ENCODE results near the gene FYB1. TPM values are rescaled to one million over a fixed set of nuclear protein-coding genes. Genes with fewer than 3 reads are reported as not detected.

FYB1 gene
- total and polyA plus RNA-seq, 5 donors = 0.66 to 9.5 (median 6.5) TPM

DNA sequence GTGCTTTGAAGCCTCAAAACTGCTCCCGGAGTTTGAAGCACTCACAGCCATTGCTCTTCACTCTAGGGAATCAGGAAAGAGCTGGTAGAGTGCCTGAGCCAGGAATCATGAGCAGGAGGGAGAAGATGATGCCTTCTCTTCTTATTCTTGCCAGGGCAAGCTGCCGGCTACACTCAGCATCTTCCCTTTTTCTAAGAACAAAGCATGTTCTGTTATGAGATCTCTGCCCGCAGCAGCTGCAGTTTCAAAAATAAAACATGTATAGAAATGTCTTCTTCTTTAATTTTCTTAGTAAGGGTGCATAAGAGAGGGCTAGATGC is 87.3 kb downstream of the FYB1 start:
- 61% methylated on average over 3 of the region's 3 CpGs for WGBS

DNA sequence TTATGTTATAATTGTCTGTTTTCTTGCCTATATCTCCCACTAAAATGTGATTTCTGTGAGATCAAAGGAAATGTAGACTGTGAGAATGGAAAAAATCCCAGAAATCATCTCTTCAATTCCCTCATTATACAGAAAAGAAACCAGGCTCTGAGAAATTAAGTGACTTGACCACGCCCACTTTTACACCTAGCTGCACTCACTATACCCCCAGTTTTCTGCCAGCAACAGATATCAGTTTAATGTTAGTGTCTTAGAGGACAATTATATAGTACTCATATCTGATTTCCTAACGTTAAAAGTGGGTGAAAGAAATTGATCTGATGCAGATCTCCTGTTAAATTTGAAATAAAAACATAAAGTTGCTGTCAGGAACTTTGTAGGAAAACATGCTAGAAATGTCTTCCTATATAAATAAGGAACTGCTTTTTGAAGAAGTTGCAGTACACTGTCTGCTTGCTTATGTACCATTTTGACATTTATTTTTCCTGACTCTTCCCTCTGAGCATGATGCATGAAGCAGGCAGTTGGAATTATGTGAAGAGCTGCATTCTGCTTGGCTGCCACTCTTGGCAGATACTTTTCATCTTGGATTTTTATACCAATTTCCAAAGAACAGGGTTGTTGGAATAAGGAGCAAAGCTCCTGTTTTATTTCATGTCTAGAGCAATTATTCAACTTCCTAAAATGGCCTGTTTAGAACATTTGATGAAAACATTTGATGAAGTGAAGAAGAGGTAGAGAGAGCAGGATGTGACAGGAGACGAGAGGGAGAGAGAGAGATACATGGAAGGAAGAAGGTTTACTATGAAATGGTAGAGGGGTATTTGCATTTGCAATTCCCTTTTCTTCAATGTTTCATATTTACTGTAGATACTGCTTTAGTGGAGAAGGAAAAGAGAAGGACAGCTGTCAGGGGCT is 87.9 kb downstream of the FYB1 start:
- intact Hi-C loops (cut with DNase I) = no loop called here
- Histone ChIP-seq H3K4me1 (ENCODE audit: control insufficient read depth, insufficient read depth, low read length) (no peaks in the 10 kb centered on the region), H3K4me3 (ENCODE audit: low read length) (no peak overlapping the region), H3K27me3 (ENCODE audit: control insufficient read depth, insufficient read depth) (no peaks in the 10 kb centered on the region), H3K9me3 (ENCODE audit: control insufficient read depth, low read length) (no peaks in the 10 kb centered on the region), H3K27ac (ENCODE audit: low read length) (no peak overlapping the region)
- 55% methylated on average over 3 of the region's 3 CpGs for WGBS
- DNase-seq (no peak), ATAC-seq (no peak)

More for the DNA sequence above, 87.3 kb downstream of the FYB1 start:
- Histone ChIP-seq H3K27ac (ENCODE audit: low read length) (no peak overlapping the region), H3K4me3 (ENCODE audit: low read length) (no peak overlapping the region), H3K27me3 (ENCODE audit: control insufficient read depth, insufficient read depth) (no peaks in the 10 kb centered on the region), H3K9me3 (ENCODE audit: control insufficient read depth, low read length) (no peaks in the 10 kb centered on the region), H3K4me1 (ENCODE audit: control insufficient read depth, insufficient read depth, low read length) (no peaks in the 10 kb centered on the region)
- no peak for ATAC-seq
- DNase-seq = no peak
- intact Hi-C loops (cut with DNase I) = no loop called here

- ATAC-seq = no peak
- DNase-seq = no peak
- Histone ChIP-seq H3K27ac (ENCODE audit: low read length) (no peak overlapping the region), H3K4me3 (ENCODE audit: low read length) (no peak overlapping the region), H3K27me3 (ENCODE audit: control insufficient read depth, insufficient read depth) (no peaks in the 10 kb centered on the region), H3K9me3 (ENCODE audit: control insufficient read depth, low read length) (no peaks in the 10 kb centered on the region), H3K4me1 (ENCODE audit: control insufficient read depth, insufficient read depth, low read length) (no peaks in the 10 kb centered on the region)
- intact Hi-C loops (cut with DNase I) = no loop called here
- WGBS = 64% methylated on average over 1 of the region's 1 CpG
Observed at GRCh38 chr5:39130716-39131115, 88.6 kb downstream of the FYB1 start.

- DNase-seq (no peak), ATAC-seq (no peak)
- WGBS = 63% methylated on average over 2 of the region's 2 CpGs
- Histone ChIP-seq H3K4me1 (ENCODE audit: control insufficient read depth, insufficient read depth, low read length) (no peaks in the 10 kb centered on the region), H3K27ac (ENCODE audit: low read length) (no peak overlapping the region), H3K27me3 (ENCODE audit: control insufficient read depth, insufficient read depth) (no peaks in the 10 kb centered on the region), H3K4me3 (ENCODE audit: low read length) (no peak overlapping the region), H3K9me3 (ENCODE audit: control insufficient read depth, low read length) (no peaks in the 10 kb centered on the region)
- intact Hi-C loops (cut with DNase I) = no loop called here
Observed at GRCh38 chr5:39121922-39122321, 97.4 kb downstream of the FYB1 start.

- H3K4me1 ChIP-seq (ENCODE audit: control insufficient read depth, insufficient read depth, low read length) = no peaks in the 10 kb centered on the region
- H3K27ac ChIP-seq (ENCODE audit: low read length) = no peak overlapping the region
- DNase-seq (no peak), ATAC-seq (no peak)
- intact Hi-C loops (cut with DNase I) = no loop called here
- no peaks in the 10 kb centered on the region for H3K27me3 ChIP-seq (ENCODE audit: control insufficient read depth, insufficient read depth)
- 70% methylated on average over 1 of the region's 1 CpG for WGBS
- H3K9me3 ChIP-seq (ENCODE audit: control insufficient read depth, low read length) = no peaks in the 10 kb centered on the region
- H3K4me3 ChIP-seq (ENCODE audit: low read length) = no peak overlapping the region
Observed at GRCh38 chr5:39121315-39121714, 98.0 kb downstream of the FYB1 start.

DNA sequence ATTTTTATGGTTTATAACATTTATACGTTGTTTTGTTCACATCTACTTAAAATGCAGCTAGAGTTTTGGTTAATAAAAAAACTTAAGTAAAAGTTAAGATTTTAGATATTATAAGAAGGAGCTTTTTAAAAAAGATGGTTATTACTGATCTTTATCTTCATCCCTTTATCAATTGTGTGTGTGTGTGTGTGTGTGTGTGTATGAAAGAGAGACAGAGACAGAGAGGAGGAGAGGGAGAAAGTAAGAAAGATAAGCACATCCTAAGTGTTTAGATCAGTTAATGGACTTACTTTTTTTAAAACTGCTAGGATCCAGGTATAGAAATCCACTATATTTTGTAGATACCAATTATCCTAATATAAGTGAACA is 99.3 kb downstream of the FYB1 start:
- intact Hi-C loops (cut with DNase I) = no loop called here
- ATAC-seq = no peak
- H3K27me3 ChIP-seq (ENCODE audit: control insufficient read depth, insufficient read depth) = no peaks in the 10 kb centered on the region
- no peaks in the 10 kb centered on the region for H3K4me1 ChIP-seq (ENCODE audit: control insufficient read depth, insufficient read depth, low read length)
- H3K27ac ChIP-seq (ENCODE audit: low read length) = no peak overlapping the region
- WGBS = 81% methylated on average over 1 of the region's 1 CpG
- no peak for DNase-seq
- H3K4me3 ChIP-seq (ENCODE audit: low read length) = no peak overlapping the region
- H3K9me3 ChIP-seq (ENCODE audit: control insufficient read depth, low read length) = no peaks in the 10 kb centered on the region

DNA sequence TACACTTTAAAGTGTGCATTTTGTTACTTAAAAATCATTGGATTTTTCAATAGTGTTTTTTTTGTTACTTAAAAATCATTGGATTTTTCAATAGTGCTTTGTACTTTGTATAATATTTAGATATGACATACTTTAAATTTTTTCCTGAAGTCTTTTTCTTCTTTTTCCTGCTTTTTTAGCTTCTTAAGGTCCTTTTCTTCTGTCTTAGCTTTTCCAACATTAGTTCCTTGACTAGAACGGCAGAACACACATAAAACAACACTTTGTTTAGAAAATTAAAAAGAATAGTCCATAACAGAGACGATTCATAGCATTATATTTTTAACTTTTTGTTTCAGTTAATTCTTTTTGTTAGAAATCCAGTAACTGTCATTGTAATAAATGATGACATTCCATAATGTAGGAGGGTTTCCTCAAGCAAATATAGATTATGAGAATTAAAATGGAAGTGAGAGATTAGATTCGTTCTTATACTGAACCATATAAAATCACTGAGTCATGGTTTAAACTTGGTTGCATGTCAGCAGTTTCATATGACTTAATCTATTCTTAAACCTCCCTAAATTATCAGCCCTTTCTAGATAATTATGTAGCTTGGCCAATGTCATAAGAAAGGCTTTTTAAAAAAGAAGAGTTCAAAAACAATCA is 99.8 kb downstream of the FYB1 start:
- no peaks in the 10 kb centered on the region for H3K4me1 ChIP-seq (ENCODE audit: control insufficient read depth, insufficient read depth, low read length)
- H3K4me3 ChIP-seq (ENCODE audit: low read length) = no peak overlapping the region
- intact Hi-C loops (cut with DNase I) = no loop called here
- DNase-seq = no peak
- WGBS = 59% methylated on average over 3 of the region's 3 CpGs
- no peak overlapping the region for H3K27ac ChIP-seq (ENCODE audit: low read length)
- no peaks in the 10 kb centered on the region for H3K9me3 ChIP-seq (ENCODE audit: control insufficient read depth, low read length)
- ATAC-seq = no peak
- no peaks in the 10 kb centered on the region for H3K27me3 ChIP-seq (ENCODE audit: control insufficient read depth, insufficient read depth)

- no peak for ATAC-seq
- intact Hi-C loops (cut with DNase I) = no loop called here
Observed at GRCh38 chr5:39118638-39119037, 100.7 kb downstream of the FYB1 start.

GRCh38 chr5:39117401-39117800 is 102.0 kb downstream of the FYB1 start:
- no peaks in the 10 kb centered on the region for H3K4me1 ChIP-seq (ENCODE audit: control insufficient read depth, insufficient read depth, low read length)
- H3K9me3 ChIP-seq (ENCODE audit: control insufficient read depth, low read length) = no peaks in the 10 kb centered on the region
- intact Hi-C loops (cut with DNase I) = no loop called here
- H3K27ac ChIP-seq (ENCODE audit: low read length) = no peak overlapping the region
- no peaks in the 10 kb centered on the region for H3K27me3 ChIP-seq (ENCODE audit: control insufficient read depth, insufficient read depth)
- ATAC-seq = peak in 1 of 2 donors; percentile 77
- DNase-seq = no peak
- H3K4me3 ChIP-seq (ENCODE audit: low read length) = no peak overlapping the region
- WGBS = 73% methylated on average over 2 of the region's 2 CpGs

More at GRCh38 chr5:39118638-39119037, 100.7 kb downstream of the FYB1 start:
- Histone ChIP-seq H3K4me1 (ENCODE audit: control insufficient read depth, insufficient read depth, low read length) (no peaks in the 10 kb centered on the region), H3K27ac (ENCODE audit: low read length) (no peak overlapping the region), H3K27me3 (ENCODE audit: control insufficient read depth, insufficient read depth) (no peaks in the 10 kb centered on the region), H3K9me3 (ENCODE audit: control insufficient read depth, low read length) (no peaks in the 10 kb centered on the region), H3K4me3 (ENCODE audit: low read length) (no peak overlapping the region)
- 70% methylated on average over 2 of the region's 2 CpGs for WGBS
- DNase-seq = no peak

- DNase-seq (no peak), ATAC-seq (no peak)
- H3K27me3 ChIP-seq (ENCODE audit: control insufficient read depth, insufficient read depth) = no peaks in the 10 kb centered on the region
- H3K9me3 ChIP-seq (ENCODE audit: control insufficient read depth, low read length) = no peaks in the 10 kb centered on the region
- no peak overlapping the region for H3K4me3 ChIP-seq (ENCODE audit: low read length)
- intact Hi-C loops (cut with DNase I) = no loop called here
- no peak overlapping the region for H3K27ac ChIP-seq (ENCODE audit: low read length)
- WGBS = 90% methylated on average over 3 of the region's 3 CpGs
- no peaks in the 10 kb centered on the region for H3K4me1 ChIP-seq (ENCODE audit: control insufficient read depth, insufficient read depth, low read length)
Observed at GRCh38 chr5:39116344-39117170, 102.8 kb downstream of the FYB1 start.
